SW 1271 (cell line): ENCODE measurements around the gene TESMIN.
A peak's percentile ranks its signal among the peaks of the same experiment; 100 is the strongest.

Experiments
- DNase-seq, 2 experiments: peaks; one replicate each; lab custom pipeline; 2025; lab: John Stamatoyannopoulos, UW

Gene TESMIN

GRCh38 chr11:68751331-68751856 lies at the start of gene TESMIN:
TSS of gene TESMIN (minus strand) at chr11:68751520. CDS start at chr11:68750660, 860 bp downstream.
- peak; percentile 67 to 79 for DNase-seq

GRCh38 chr11:68798221-68798813 lies 47.0 kb upstream of the TESMIN start:
- no peak for DNase-seq

- no peak for DNase-seq
Measured at GRCh38 chr11:68796801-68797200, 45.5 kb upstream of the TESMIN start.

DNA sequence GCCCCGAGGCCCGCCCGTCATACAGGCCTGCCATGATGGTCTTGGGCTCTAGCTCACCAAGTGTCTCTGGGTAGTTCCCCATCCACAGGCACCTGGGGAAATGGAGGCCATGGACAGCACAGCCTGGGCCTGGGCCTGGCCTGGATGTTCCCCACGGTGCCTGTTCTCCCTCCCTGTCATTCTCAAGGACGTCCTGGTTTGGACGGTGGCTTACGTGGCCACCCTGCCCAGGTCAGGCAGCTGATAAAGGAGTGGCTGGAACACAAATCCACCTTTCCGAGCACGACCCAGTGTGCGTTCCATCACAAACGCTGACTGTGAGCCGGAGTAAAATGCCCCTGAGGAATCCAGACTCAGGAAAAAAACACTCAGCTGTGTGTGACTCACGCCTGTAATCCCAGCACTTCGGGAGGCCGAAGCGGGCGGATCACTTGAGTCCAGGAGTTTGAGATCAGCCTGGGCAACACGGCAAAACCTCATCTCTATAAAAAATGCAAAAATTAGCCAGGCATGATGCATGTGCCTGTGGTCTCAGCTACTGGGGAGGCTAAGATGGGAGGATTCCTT lies 41.2 kb upstream of the TESMIN start:
- no peak for DNase-seq

DNA sequence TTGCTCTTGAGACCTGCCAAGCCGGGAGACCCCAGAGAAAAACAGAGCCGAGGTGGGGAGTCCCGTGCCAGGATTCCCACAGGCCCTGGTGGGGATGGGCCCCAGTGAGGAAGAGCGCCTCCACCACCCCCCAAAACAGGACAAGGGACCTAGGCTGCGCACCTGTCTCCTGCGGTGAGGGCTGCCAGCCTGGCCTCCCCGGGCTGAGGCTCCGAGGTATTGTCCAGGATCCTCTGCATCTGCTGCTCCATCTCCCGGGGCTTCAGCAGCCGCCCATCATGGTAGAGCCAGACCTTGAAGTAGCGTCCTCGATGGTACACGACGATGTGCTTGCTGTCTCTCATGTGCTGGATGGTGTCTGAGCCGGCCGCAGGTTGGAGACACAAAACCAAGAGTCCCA lies 33.3 kb upstream of the TESMIN start:
- no peak for DNase-seq

- DNase-seq = no peak
Measured at GRCh38 chr11:68783216-68783821, 32.0 kb upstream of the TESMIN start.

- no peak for DNase-seq
Measured at GRCh38 chr11:68782711-68783110, 31.4 kb upstream of the TESMIN start.

GRCh38 chr11:68780829-68781228 lies 29.5 kb upstream of the TESMIN start:
- no peak for DNase-seq

DNA sequence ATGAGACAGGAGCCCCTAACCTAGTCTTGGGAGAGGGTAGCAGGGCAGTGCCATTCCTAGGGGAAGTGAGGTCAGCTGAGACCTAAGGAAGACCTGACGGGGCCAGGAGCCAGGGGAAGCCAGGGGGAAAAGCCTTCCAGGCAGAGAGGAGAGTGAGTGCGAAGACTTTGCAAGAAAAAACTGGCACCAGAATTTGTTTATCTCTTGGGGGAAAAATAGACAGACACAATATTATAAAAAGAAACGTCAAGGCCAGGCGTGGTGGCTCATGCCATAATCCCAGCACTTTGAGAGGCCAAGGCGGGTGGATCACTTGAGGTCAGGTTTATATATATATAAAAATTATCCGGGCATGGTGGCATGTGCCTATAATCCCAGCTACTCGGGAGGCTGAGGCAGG lies 26.9 kb upstream of the TESMIN start:
- DNase-seq = no peak

- no peak for DNase-seq
Measured at GRCh38 chr11:68776442-68777235, 25.3 kb upstream of the TESMIN start.

DNA sequence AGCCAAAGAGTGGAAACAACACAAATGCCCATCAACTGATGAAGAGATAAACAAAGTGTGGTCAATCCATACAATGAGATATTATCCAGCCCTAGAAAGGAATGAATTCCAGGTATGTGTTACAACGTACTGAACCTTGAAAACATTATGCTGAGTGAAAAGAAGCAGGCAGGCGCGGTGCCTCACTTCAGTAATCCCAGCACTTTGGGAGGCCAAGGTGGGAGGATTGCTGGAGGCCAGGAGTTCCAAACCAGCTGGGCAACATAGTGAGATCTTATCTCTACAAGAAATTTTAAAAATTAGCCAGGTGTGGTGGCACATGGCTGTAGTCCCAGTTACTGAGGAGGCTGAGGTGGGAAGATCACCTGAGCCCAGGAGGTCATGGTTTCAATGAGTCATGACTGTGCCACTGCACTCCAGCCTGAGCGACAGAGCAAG lies 24.6 kb upstream of the TESMIN start:
- DNase-seq = no peak

- DNase-seq = no peak
Measured at GRCh38 chr11:68774194-68774585, 22.9 kb upstream of the TESMIN start.

DNA sequence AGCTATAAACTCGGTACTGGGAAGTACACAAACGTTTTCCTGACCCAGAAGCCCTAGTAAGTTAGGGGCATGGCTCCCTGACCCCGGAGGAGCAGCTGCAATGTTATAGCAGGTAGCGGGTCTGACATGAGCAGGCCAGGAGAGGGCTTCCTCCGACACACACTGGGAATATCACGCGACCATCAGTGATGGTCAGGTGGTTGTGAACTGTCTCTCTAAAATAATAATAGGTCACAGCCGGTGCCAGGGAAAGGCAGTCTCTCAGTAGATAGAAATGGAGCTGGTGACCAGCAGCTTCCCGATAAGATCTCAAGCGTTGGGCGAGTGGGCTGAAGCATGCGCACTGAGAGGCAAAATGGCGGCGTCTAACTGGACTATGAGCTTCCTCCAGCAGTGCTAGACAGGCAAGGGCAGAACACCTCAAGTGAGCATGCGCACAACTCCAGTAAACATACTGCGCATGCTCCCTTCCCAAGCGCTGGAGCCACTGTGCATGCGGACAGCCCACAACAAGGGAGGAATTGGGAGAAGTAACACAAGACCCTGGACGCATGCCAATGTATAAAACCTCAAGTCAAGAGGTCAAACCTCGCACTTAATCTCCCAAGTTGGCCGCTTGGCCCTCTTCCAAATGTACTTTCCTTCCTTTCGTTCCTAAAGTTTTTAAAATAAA lies 22.3 kb upstream of the TESMIN start:
- no peak for DNase-seq

DNA sequence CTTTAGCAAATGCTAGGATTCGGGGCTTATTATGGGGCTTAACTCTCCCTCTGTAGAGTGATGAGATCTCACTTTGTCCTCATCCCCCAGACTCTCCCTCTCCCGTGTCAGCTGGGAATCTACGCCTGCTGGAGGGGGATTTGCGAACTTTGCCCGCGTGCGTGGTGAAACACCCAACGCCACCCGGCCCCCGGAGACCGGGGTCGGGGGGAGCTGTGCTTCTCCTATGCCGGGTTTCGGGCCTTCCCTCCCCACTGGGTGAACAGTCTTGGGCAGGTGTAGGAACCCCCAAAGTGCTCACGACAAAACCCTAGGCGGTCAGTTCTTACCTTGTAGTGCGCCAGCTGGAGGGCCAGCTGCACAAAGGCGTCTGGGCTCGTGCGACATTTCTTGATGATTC lies 21.6 kb upstream of the TESMIN start:
- DNase-seq = no peak

DNA sequence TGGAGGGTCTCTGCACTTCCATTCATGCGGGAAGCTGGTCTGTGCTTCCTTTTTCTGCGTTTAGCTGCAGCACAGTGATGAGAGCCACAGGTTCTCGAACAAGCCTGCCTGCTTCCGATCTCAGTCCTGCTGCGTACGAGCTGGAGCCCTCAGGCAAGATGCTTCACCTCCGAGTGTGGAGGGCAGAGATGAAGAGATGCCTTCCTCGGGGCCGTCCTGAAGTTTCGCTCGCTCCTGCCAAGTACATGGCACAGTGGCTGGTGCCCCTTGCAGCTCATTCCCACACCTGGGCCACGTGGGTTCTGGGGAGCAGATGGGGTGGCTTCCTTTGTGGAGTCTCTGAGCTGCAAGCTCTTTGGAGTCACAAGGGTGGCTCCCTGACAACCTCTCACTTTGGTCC lies 19.5 kb upstream of the TESMIN start:
- no peak for DNase-seq

GRCh38 chr11:68767672-68768071 lies 16.4 kb upstream of the TESMIN start:
- DNase-seq = no peak

GRCh38 chr11:68766786-68767185 lies 15.5 kb upstream of the TESMIN start:
- no peak for DNase-seq

DNA sequence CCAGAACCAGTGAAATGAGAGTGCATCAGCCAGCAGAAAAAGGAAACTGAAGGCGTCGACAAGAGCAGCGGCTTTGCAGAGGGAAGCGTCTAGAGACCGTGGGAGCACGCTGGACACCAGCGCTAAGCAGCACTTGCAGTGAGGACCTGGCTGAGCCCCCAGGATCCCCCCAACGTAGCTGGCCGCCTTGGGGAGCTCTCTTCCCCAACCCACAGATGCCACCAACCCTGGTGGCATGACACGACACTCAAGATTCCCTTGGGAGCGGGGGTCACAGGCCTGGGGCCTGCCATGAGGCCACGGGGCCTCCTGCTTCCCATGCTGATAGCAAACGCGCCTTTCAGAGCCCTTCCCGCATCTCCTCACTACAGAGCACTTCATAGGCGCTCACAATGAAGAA lies 13.4 kb upstream of the TESMIN start:
- DNase-seq = no peak

DNA sequence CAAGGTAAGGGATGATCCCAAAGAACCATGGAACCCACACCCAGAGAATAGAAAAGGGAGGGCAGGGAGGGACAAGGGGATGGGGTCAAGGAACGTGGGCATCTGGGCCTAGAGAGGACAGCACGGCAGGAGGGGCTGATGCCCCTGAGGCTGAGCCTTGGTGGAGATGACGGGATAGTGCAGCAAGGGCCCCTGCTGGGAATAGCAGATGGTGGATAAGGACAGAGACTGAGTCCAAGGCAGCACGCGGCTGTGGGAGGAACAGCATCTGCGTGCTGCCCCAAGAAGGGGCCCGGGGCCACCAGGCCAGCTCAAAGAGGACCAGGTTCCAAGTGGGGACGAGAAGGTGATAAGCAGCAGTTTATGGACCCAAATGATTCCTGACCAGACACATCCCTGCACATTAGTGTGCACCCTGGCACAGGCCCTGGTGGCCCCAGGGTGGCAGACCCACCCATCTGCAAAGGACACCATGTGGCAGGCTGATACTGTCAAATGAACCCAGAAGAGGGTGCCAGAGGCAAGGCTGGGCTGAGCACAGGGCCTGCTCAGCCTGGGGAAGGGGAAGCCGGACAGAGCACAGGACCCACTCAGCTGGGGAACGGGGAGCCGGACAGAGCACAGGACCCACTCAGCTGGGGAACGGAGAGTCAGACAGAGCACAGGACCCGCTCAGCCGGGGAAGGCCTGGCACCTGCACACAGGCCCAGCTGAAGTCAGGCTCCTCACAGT lies 12.8 kb upstream of the TESMIN start:
- no peak for DNase-seq

GRCh38 chr11:68763181-68763721 lies 11.9 kb upstream of the TESMIN start:
- no peak for DNase-seq

DNA sequence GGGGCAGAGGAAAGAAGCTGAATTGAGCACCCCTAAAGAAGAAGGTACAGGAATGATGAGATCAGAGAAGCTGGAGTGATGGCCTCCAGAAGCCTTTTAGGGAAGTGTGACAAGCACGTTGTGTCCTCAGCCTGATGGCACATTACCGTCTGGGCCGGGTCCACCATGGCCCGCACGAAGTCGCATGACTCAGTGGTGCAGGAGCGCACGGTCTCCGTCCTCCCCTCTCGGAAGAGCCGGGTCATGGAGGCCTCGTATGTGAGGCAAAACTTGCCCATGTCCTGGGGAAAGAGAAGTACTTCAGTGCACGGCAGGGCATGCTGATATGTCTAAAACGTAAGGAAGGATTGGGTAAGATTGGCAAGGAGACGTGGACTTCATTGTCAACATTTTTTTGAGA lies 11.2 kb upstream of the TESMIN start:
- DNase-seq = no peak
